ENCODE results near the gene RBM19.

The RBM19 gene

DNA sequence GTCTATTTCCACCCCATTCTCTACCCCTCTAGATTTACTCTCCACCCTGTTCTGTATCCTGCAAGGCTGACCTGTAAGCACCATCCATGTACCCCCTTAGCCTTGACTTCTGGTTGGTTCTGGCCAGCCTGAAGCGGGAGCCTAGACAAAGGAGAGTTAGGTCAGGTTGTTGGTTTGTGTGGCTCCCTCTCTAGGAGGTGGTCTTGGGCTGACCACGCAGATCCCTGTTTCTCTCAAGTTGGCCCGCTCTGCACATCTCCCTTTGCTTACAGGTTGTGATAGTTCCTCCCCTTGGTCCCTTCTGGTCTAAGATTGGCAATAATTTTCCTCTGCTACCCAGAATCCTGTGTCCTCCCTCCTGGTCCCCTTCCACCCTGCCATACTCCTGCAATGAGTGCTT is 38.3 kb upstream of the RBM19 start:
- H3F3A ChIP-seq (ENCODE audit: insufficient read depth, low read length): no peaks in the 10 kb centered on the region
- H3K27me3 ChIP-seq (replicated peaks; ENCODE audit: insufficient read depth, low read length): no peaks in the 10 kb centered on the region
- no peaks in the 10 kb centered on the region for H3K4me1 ChIP-seq (ENCODE audit: low read length)
- no peak overlapping the region for H2AFZ ChIP-seq (ENCODE audit: low read length)
- no peak overlapping the region for H3K27ac ChIP-seq (ENCODE audit: low read length)
- no peak overlapping the region for H3K4me3 ChIP-seq (ENCODE audit: low read length)
- H3K9me3 ChIP-seq (replicated peaks; ENCODE audit: insufficient read depth, low read length): no peaks in the 10 kb centered on the region
- no peaks in the 10 kb centered on the region for H3K9me2 ChIP-seq (replicated peaks; ENCODE audit: insufficient read depth, low read length)
- H3K36me3 ChIP-seq (replicated peaks; ENCODE audit: insufficient read depth, low read length): no peaks in the 10 kb centered on the region
- no peaks in the 10 kb centered on the region for H3K79me2 ChIP-seq (ENCODE audit: low read length)
- TF ChIP-seq, protein P1, sequence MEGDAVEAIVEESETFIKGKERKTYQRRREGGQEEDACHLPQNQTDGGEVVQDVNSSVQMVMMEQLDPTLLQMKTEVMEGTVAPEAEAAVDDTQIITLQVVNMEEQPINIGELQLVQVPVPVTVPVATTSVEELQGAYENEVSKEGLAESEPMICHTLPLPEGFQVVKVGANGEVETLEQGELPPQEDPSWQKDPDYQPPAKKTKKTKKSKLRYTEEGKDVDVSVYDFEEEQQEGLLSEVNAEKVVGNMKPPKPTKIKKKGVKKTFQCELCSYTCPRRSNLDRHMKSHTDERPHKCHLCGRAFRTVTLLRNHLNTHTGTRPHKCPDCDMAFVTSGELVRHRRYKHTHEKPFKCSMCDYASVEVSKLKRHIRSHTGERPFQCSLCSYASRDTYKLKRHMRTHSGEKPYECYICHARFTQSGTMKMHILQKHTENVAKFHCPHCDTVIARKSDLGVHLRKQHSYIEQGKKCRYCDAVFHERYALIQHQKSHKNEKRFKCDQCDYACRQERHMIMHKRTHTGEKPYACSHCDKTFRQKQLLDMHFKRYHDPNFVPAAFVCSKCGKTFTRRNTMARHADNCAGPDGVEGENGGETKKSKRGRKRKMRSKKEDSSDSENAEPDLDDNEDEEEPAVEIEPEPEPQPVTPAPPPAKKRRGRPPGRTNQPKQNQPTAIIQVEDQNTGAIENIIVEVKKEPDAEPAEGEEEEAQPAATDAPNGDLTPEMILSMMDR (IDR thresholded peaks at IDR 0.05; ENCODE audit: low read length): no peak
- TF ChIP-seq EZH2phosphoT487 (IDR thresholded peaks at IDR 0.05; ENCODE audit: low read length): no peak
- no peak for TF ChIP-seq EZH2 (optimal IDR thresholded peaks at IDR 0.05; ENCODE audit: low read depth, low read length)
- no peaks in the 10 kb centered on the region for H4K20me1 ChIP-seq (ENCODE audit: insufficient read depth, low read length)
- no peak overlapping the region for H3K4me2 ChIP-seq (ENCODE audit: low read depth, low read length)
- no peak for DNase-seq
- H3K9ac ChIP-seq (ENCODE audit: low read length): no peak overlapping the region

DNA sequence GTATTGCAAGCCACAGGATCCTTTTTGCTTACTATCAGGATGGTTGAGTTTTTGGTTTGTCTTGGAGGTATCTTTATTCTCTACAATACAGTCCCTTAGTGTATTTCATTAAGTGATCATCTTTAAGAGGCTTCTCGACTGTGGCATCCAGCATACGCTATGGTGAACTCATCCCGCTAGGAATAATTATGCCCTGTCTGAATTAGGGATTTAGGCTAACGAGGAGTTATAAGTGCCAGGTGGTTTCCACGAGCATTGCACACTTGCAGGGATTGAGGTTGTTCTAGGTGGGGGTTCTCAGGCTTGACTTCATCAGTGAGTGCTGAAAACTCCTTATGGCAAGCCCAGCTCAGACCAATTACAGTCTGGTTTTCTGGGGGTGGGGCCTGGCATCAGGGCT is 37.2 kb upstream of the RBM19 start:
- Histone ChIP-seq H3K4me1 (ENCODE audit: low read length) (no peaks in the 10 kb centered on the region), H3K9me3 (replicated peaks; ENCODE audit: insufficient read depth, low read length) (no peaks in the 10 kb centered on the region), H3K27ac (ENCODE audit: low read length) (no peak overlapping the region), H2AFZ (ENCODE audit: low read length) (no peak overlapping the region), H3K27me3 (replicated peaks; ENCODE audit: insufficient read depth, low read length) (no peaks in the 10 kb centered on the region), H3K4me3 (ENCODE audit: low read length) (no peak overlapping the region), H3K9ac (ENCODE audit: low read length) (no peak overlapping the region), H3K9me2 (replicated peaks; ENCODE audit: insufficient read depth, low read length) (no peaks in the 10 kb centered on the region), H3K36me3 (replicated peaks; ENCODE audit: insufficient read depth, low read length) (no peaks in the 10 kb centered on the region), H3K4me2 (ENCODE audit: low read depth, low read length) (no peak overlapping the region), H3K79me2 (ENCODE audit: low read length) (no peaks in the 10 kb centered on the region), H4K20me1 (ENCODE audit: insufficient read depth, low read length) (no peaks in the 10 kb centered on the region), H3F3A (ENCODE audit: insufficient read depth, low read length) (no peaks in the 10 kb centered on the region)
- DNase-seq: no peak
- TF ChIP-seq EZH2 (optimal IDR thresholded peaks at IDR 0.05; ENCODE audit: low read depth, low read length): no peak
- TF ChIP-seq, protein P1 (IDR thresholded peaks at IDR 0.05; ENCODE audit: low read length): no peak
- no peak for TF ChIP-seq EZH2phosphoT487 (IDR thresholded peaks at IDR 0.05; ENCODE audit: low read length)

DNA sequence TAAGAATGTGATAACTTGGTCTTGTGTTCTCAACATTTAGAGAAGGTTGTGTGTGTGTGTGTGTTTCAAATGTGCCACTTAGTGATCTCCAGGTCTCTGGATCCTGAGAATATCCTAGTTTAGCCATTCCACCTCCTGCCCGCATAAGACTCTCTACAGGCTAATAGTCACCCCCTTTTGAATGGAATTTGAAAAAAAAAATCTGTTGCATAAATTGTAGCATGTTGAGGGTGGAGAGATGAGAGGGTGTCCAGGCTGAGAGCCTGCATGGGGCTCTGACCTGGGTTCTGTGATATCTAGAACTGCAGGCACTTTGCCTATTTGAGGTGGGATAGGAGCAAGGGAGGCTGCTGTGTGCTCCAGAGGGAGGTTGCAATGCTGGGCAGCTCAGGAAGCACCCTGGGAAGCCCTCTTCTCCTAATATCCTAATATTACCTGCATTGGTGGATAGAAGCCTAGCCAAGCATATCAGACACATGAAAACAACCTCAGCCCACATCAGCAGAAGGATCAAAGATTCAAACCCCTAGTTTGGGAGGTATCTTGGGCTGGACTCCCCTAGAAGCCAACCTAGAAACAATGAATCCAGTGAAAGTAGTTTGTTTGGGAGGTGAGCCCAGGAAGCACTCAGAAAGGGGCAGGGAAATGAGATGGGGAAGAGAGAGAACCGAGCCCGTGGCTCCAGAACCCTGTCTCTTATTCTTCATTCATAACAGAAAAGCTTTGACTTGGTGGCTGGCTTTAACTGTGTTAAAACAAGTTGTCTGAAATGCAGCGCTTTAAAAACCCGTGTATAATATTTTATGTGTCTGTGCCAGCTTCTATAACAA is 35.6 kb upstream of the RBM19 start:
- no peaks in the 10 kb centered on the region for H3K79me2 ChIP-seq (ENCODE audit: low read length)
- DNase-seq: no peak
- no peak overlapping the region for H3K27ac ChIP-seq (ENCODE audit: low read length)
- H3K4me1 ChIP-seq (ENCODE audit: low read length): no peaks in the 10 kb centered on the region
- H3K27me3 ChIP-seq (replicated peaks; ENCODE audit: insufficient read depth, low read length): no peaks in the 10 kb centered on the region
- H2AFZ ChIP-seq (ENCODE audit: low read length): no peak overlapping the region
- H3K9me2 ChIP-seq (replicated peaks; ENCODE audit: insufficient read depth, low read length): no peaks in the 10 kb centered on the region
- TF ChIP-seq EZH2phosphoT487 (IDR thresholded peaks at IDR 0.05; ENCODE audit: low read length) (no peak), EZH2 (optimal IDR thresholded peaks at IDR 0.05; ENCODE audit: low read depth, low read length) (no peak)
- TF ChIP-seq, protein P1 (IDR thresholded peaks at IDR 0.05; ENCODE audit: low read length): no peak
- no peak overlapping the region for H3K4me3 ChIP-seq (ENCODE audit: low read length)
- no peak overlapping the region for H3K4me2 ChIP-seq (ENCODE audit: low read depth, low read length)
- no peaks in the 10 kb centered on the region for H4K20me1 ChIP-seq (ENCODE audit: insufficient read depth, low read length)
- H3K36me3 ChIP-seq (replicated peaks; ENCODE audit: insufficient read depth, low read length): no peaks in the 10 kb centered on the region
- H3F3A ChIP-seq (ENCODE audit: insufficient read depth, low read length): no peaks in the 10 kb centered on the region
- no peak overlapping the region for H3K9ac ChIP-seq (ENCODE audit: low read length)
- H3K9me3 ChIP-seq (replicated peaks; ENCODE audit: insufficient read depth, low read length): no peaks in the 10 kb centered on the region
